ENCODE data around the gene INTS6. TPM values are rescaled to one million over a fixed set of nuclear protein-coding genes. Genes with fewer than 3 reads are reported as not detected.

The INTS6 gene
- total and polyA plus RNA-seq, 12 donors, result 13.1 to 82.4 (median 37.2) TPM

- H3K27me3 ChIP-seq, result no peaks in the 10 kb centered on the region
- no peak overlapping the region for H3K4me3 ChIP-seq
- no peaks in the 10 kb centered on the region for H3K9me3 ChIP-seq (replicated peaks in 1 of 3)
- H3K4me1 ChIP-seq (replicated peaks in 1 of 2), result no peaks in the 10 kb centered on the region
- 73 to 96% (median 94%) methylated on average over 3 of the region's 3 CpGs for WGBS, 4 donors
- intact Hi-C loops (cut with DNase I), result no loop called here
- no peak for DNase-seq
- TF ChIP-seq, protein P1, sequence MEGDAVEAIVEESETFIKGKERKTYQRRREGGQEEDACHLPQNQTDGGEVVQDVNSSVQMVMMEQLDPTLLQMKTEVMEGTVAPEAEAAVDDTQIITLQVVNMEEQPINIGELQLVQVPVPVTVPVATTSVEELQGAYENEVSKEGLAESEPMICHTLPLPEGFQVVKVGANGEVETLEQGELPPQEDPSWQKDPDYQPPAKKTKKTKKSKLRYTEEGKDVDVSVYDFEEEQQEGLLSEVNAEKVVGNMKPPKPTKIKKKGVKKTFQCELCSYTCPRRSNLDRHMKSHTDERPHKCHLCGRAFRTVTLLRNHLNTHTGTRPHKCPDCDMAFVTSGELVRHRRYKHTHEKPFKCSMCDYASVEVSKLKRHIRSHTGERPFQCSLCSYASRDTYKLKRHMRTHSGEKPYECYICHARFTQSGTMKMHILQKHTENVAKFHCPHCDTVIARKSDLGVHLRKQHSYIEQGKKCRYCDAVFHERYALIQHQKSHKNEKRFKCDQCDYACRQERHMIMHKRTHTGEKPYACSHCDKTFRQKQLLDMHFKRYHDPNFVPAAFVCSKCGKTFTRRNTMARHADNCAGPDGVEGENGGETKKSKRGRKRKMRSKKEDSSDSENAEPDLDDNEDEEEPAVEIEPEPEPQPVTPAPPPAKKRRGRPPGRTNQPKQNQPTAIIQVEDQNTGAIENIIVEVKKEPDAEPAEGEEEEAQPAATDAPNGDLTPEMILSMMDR (IDR thresholded peaks at IDR 0.05), result no peak
- no peak for TF ChIP-seq POLR2A (IDR thresholded peaks at IDR 0.05)
- H3K36me3 ChIP-seq (replicated peaks in 1 of 2), result no peaks in the 10 kb centered on the region
- H3K27ac ChIP-seq, result no peak overlapping the region
Measured at GRCh38 chr13:51318876-51319275, 134.0 kb downstream of the INTS6 start.

DNA sequence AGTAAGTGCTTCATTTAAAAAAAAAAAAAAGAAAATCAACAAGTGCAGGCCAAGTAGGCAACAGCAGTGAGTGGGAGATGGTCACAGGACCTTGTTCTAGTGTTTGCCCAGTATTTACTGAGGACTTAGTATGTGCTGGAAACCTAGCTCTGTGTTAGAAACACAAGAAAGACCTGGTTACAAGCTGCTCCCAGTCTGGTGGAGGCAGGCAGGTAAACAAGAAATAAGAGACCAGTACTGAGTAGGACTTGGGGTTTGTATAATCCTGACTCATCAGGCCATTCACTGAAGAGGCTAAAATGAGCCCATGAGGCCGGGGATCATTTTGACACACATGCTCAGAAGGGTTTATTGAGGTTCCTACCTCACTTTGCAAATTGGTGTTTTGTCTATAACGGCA, 134.8 kb downstream of the INTS6 start:
- Histone ChIP-seq H3K4me1 (replicated peaks in 1 of 2) (no peaks in the 10 kb centered on the region), H3K36me3 (replicated peaks in 1 of 2) (no peaks in the 10 kb centered on the region), H3K27ac (no peak overlapping the region), H3K9me3 (replicated peaks in 1 of 3) (no peaks in the 10 kb centered on the region), H3K4me3 (no peak overlapping the region), H3K27me3 (no peaks in the 10 kb centered on the region)
- TF ChIP-seq, protein P1 (IDR thresholded peaks at IDR 0.05), result no peak
- no peak for TF ChIP-seq POLR2A (IDR thresholded peaks at IDR 0.05)
- no peak for DNase-seq
- intact Hi-C loops (cut with DNase I), result no loop called here
- WGBS, 4 donors, result 93 to 100% (median 95%) methylated on average over 2 of the region's 2 CpGs

GRCh38 chr13:51317262-51317661, 135.6 kb downstream of the INTS6 start:
- Histone ChIP-seq H3K4me3 (no peak overlapping the region), H3K9me3 (replicated peaks in 1 of 3) (no peaks in the 10 kb centered on the region), H3K27ac (no peak overlapping the region), H3K27me3 (no peaks in the 10 kb centered on the region), H3K36me3 (replicated peaks in 1 of 2) (no peaks in the 10 kb centered on the region), H3K4me1 (replicated peaks in 1 of 2) (no peaks in the 10 kb centered on the region)
- no peak for TF ChIP-seq POLR2A (IDR thresholded peaks at IDR 0.05)
- TF ChIP-seq, protein P1 (IDR thresholded peaks at IDR 0.05), result no peak
- intact Hi-C loops (cut with DNase I), result no loop called here
- DNase-seq, result no peak
- WGBS, 4 donors, result 43 to 63% (median 49%) methylated on average over 1 of the region's 1 CpG

- 50 to 80% (median 57%) methylated on average over 1 of the region's 1 CpG for WGBS, 4 donors
- Histone ChIP-seq H3K27ac (no peak overlapping the region), H3K9me3 (replicated peaks in 1 of 3) (no peaks in the 10 kb centered on the region), H3K4me1 (replicated peaks in 1 of 2) (no peaks in the 10 kb centered on the region), H3K4me3 (no peak overlapping the region), H3K36me3 (replicated peaks in 1 of 2) (no peaks in the 10 kb centered on the region), H3K27me3 (no peaks in the 10 kb centered on the region)
- intact Hi-C loops (cut with DNase I), result no loop called here
- no peak for DNase-seq
- TF ChIP-seq, protein P1 (IDR thresholded peaks at IDR 0.05), result no peak
- no peak for TF ChIP-seq POLR2A (IDR thresholded peaks at IDR 0.05)
Measured at GRCh38 chr13:51313619-51314018, 139.2 kb downstream of the INTS6 start.

Data from adrenal gland (tissue), 12 donors.